Stimulated activated CD4-positive, alpha-beta T cell treated with anti-CD3 and anti-CD28 coated beads, Interleukin-12 subunit alpha, Interleukin-12 subunit beta, amount 100 ng/mL, for 48 hours (primary cell): Measurements from ENCODE around the gene SLFN12L.
"Not testable (repeated sequence)": the region's sequence is repeated elsewhere in the genome, so short reads cannot be mapped to it uniquely, and the experiment has no call there.

Experiments used
- DNase-seq, 3 donors: peaks; one replicate each; pipeline ENCODE4 v3.0.0-alpha.2; 2020; ENCODE audit warnings: low read depth in 2 of 3, low spot score in 1 of 3

SLFN12L gene

DNA sequence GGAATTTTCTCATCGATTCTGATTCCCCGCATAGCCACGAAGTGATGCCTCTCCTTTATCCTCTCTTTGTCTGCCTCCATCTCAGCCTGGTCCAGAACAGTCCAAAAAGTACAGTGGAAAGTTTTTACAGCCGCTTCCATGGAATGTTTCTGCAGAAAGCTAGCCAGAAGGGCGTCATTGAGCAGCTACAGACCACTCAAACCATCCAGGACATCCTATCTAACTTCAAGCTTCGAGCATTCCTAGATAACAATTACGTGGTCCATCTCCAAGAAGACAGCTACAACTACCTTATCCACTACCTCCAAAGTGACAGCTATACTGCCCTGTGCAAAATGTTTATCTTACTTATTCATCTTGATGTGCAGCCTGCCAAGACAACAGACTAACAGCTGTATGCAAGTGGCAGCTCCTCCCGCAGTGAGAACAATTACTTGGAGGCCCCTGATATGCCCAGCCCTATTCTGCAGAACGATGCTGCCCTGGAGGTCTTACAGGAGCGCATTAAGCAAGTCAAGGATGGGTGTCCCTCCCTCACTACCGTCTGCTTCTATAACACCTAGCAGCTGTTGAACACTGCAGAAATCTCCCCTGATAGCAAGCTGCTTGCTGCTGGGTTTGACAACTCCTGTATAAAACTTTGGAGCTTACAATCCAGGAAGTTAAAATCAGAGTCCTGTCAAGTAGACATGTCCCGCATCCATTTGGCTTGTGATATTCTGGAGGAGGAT lies 38.9 kb downstream of the SLFN12L start:
- DNase-seq, result no peak

DNA sequence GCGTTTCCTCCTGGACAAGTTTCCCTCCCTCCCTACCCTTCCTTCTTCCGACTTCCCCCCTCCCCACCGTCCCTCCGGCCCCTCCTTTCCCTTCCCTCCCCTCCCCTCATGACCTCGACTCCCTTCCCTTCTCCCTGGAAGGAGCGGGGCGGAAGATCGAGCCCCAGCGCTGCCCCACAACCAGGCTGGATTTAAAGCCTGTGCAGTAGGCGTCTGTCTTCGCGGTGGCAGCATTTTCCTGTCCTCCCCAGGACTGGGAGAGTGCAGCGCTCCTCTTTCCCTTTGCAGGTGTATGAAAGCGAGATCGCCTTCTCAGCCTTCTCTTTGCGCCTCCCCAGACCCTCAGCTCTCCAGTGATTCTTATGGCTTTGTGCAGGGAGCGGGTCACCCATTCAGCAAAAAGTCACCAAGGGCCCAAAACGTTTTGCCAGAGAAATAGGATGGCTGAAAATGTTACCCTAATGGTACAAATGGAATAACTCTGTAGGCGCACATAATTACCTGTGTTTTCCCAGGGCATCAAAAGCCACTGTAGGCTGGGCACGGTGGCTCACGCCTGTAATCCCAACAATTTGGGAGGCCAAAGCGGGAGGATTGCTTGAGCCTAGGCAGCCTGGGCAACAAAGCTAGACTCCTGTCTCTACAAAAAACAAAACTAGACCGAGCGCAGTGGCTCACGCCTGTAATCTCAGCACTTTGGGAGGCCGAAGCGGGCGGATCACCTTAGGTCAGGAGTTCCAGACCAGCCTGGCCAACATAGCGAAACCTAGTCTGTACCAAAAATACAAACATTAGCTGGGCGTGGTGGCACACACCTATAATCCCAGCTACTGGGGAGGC lies 40.8 kb downstream of the SLFN12L start:
- DNase-seq, result no peak

DNA sequence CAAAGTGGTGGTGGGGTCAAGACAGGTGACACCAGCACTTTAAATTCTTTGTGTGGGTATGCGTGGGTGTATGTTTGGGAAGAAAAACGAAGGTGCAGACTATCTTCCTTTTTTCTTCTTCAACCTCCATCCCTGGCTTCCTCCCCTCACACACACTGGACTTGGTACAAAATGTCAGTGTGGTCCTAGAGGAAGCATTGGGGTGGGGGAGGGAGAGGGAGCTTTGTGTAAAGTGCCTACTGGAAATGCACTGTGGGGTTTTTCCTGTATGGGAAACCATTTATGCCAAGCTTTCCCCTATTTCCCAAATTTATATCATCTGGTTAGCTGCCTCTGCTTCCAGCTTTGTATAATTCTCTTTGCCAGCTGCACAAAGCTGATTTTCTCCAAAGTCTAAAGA lies 44.4 kb downstream of the SLFN12L start:
- no peak for DNase-seq

DNA sequence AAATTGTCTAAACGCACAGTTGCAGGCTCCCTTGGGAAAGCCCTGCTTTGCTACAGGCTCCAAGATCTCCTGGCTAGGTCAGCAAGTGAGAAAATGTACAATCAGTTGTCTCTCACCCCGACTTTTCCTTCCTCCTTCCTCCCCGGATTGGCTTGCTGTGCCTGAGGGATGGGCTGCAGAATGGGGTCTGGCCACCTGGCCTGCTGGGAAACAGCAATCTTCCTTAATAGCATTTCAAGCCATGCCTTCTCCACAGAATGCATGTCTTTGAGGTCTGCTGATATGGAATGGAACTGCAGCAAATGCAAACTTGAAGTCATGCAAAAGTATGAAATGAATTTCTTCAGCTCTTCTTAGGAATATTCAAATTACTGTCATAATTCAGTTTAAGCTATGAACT lies 46.1 kb downstream of the SLFN12L start:
- no peak for DNase-seq

DNA sequence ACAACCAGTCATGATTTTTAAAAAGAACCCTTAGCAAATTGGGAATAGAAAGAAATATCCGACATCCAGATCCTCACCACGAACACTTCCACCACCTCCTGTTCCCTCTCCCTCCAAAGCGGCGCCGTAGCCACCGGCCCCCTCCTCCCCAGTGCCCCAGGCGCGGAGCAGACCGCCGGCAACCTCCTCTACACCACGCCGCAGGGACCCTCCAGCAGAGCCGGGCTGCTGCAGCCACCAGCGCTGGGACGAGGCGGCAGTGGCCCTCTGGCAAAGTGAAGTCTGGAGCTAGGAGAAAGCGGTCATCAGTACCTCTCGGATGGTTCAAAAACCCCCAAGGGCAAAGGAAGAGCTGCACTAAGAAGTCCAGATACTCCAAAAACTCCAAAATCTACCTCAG lies 47.5 kb downstream of the SLFN12L start:
- DNase-seq, result no peak

DNA sequence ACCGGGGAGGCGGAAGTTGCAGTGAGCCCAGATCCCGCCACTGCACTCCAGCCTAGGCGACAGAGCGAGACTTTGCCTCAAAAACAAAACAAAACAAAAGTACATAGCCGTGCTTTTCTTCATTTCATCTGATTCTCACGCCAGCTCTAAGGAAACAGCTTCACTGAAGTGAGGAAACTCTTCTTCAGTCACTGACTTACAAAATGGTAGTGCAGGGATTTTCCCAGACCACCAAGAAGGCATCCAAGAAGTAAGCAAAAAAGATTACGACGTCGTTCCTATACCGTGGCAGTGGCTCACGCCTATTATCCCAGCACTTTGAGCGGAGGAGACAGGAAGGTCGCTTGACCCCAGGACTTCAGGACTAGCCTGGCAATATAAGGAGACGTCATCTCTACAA lies 48.5 kb downstream of the SLFN12L start:
- DNase-seq, result no peak

DNA sequence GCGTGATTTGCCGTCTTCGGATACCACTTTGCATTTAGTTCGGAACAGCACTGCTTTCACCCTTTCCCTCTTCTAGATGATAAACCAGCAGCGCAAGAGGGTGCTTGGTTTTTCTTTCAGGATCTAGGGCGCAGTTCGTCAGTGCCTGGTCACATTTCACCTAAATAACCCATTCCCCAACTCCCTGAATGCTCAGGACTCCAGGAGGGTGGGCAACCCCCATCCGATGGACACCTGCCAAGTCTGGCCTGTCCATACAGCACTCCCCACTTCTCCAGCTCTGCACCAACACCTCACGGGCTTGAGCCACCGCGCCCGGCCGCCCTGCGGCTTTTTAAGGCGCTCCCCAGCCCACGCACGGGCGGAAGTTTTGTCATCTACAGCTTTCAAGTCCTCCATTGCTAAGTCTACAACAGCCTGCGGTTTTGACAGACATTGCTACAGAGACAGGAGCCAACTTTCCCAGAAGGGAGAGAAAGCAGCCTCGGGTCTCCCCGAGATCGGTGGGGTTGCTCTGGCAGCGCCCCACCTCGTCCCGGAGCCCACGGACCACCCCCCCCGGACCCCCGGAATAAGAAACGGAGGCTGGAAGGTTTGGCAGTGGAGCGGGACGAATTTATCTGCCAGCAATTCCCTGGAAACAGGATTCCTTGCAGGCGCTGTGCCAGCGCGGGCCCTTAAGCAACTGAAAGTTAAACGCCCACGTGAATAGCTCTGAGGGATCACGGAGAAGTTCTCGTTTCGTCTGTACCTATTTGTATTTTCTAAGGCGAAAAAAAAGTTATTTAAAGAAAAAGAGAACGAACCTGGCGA lies 50.4 kb downstream of the SLFN12L start:
- peak; percentile 71 to 81 (median 78) for DNase-seq

DNA sequence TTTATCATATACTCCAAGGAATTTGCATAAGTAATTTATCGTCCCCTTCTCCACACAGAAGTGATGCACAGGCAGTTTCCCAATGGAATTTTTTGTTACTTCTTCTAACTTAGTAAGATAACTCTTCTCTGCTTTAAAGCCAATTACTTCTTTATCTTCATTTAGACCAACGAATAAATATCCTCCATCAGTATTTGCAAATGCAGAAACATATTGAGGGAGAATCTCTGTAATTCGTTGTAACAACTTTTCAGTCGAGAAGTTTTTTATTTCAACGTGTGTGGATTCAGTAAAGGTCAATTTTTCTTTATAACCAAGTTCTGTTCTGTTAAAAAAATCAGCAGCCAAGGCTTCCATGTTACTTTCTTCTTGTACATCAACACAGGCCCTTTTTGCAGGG lies 58.2 kb downstream of the SLFN12L start:
- DNase-seq, result no peak

DNA sequence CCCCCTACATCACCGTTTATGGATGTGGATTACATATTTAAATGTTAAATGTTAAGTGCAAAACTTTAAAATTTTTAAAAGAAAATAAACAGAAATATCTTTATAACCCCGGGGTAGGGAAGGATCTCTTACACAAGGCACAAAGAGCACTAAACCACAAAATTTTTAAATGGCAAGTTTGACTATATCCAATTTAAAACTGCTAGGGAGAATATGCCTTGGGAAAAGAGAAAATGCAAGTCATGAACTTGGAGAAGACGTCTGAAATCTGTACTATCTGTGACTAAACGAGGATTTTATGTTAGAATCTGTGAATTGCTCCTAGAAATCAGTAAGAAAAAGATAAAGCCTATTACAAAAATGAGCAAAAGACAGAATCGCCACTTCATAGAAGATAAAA lies 60.2 kb downstream of the SLFN12L start:
- no peak for DNase-seq

DNA sequence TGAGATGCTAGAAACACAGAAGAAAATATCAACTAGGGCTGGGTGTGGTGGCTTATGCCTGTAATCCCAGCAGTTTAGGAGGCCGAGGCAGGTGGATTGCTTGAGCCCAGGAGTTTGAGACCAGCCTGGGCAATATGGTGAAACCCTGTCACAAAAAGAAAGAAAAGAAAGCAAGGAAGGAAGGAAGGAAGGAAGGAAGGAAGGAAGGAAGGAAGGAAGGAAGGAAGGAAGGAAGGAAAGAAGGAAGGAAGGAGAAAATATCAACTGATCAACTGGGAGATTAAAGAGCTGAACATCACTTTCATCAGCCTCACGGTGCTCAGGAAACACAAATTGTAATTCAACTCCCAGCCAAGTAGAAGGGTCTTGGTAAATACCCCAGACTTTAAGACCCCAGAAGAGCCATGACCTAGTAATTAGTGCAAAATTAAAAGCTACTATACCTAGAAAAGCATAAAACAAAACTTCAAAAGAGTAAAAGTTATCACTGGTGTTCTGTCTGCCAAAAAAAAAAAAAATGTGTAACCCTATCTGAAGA lies 61.1 kb downstream of the SLFN12L start:
- no peak for DNase-seq

DNA sequence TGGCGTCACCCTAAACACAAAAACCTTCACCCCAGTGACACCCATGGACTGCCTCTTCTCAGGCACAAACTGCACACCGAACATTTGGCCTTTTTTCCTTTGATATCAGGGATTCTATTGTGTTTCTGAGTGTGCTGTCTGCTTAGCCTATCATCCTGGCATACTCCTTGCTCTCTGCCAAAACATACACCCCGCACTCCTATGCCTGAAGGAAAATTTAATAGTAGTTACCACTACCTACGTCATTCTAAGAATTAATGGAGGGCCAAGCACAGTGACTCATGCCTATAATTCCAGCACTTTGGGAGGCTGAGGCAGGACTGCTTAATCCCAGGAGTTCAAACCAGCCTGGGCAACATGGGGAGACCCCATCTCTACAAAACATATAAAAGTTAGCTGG lies 69.0 kb downstream of the SLFN12L start:
- no peak for DNase-seq

DNA sequence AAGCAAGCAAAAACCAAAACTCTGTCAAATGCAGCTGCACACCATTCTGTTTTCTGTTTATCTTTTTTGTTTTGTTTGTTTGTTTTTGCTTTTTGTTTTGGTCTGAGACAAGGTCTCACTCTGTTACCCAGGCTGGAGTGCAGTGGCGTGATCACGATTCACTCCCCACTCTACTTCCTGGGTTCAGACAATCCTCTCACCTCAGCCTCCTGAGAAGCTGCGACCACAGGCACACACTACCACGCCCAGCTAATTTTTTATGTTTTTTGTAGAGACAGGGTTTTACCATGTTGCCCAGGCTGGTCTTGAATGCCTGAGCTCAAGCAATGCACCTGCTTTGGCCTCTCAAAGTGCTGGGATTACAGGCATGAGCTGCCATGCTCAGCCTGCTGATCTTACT lies 69.7 kb downstream of the SLFN12L start:
- DNase-seq, result no peak

DNA sequence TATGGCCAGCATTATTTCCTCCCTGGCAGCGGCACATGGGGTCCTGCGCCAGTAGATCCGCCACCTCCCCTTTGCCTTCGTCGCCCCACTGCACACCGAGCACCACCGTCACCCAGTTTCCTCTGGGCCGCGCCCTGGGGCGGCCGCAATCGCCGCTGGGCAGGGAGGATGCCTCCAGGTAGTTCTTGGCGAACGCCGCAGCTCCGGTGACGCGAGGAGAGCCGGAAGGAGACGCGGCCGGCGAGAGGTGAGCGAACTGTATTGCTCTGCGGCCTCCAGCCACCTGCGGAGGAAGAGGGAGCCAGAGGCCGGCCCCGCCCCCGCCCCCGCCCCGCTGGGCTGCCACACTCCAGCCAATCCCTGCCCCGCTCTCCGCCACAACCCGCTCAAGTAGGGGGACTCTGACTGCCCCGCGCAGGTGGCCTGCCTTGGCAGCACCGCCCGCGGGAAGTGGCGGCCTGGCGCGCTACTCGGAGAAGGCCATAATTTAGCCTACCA lies 77.1 kb downstream of the SLFN12L start:
- peak; percentile 5 to 36 (median 17) for DNase-seq

DNA sequence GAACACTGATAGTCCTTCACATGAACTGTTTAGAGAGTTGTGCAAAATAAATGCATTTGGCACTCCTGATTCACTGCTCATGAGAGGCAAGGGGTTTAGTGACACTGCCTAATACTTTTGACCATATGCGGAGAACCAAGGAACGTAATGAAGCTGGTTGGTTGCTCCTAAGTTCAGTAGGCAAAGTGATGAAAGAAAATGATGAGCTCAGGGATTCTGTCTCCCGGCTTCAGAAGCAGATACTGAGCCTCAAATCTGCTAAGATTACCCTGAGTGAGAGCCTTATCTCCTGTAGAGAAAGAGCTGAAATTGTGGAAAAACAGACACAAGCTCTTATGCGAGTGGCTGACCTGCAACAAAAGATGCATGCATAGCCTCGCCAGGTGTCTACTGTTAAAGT lies 83.4 kb downstream of the SLFN12L start:
- not testable (repeated sequence) for DNase-seq

DNA sequence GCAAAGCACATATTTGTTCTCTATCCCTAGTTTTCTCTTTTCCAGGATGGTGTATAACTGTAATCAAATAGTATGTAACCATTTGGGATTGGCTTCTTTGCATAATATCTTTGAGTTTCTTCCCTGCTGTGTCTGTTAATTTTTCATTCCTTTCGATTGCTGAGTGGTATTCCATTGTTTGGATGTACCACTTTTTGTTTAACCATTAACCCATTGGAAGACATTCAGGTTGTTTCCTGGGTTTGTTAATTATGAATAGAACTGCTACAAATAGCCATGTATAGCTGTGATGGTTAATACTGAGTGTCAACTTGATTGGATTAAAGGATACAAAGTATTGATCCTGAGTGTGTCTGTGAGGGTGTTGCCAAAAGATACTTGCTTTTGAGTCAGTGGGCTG lies 84.3 kb downstream of the SLFN12L start:
- no peak for DNase-seq

DNA sequence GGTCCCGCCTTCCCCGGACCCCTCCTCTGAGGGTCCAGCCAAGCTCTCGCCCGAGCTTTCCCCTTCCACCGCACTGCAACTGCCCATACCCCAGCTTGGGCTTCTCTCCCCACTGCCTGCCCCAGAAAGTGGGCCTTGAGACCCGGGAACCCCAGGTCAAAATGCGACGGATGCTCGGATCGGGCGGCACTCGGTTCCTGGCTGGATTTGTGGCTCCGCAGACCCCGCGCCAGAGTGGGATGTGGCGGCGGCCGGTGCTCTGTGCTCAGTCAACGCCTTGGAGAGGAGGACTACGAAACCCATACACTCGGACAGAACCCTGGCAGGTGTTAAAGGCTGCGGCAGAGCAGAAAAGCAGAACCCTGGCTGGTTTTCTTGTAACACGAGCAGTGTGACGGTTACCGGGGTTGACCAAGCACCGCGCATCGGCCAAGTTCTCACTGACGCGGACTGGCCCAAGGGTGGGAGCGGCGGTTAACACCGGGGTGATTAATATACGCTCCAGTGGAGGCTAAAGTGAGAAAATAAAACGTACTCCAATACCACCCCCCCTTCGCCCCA lies 88.0 kb downstream of the SLFN12L start:
- no peak for DNase-seq

DNA sequence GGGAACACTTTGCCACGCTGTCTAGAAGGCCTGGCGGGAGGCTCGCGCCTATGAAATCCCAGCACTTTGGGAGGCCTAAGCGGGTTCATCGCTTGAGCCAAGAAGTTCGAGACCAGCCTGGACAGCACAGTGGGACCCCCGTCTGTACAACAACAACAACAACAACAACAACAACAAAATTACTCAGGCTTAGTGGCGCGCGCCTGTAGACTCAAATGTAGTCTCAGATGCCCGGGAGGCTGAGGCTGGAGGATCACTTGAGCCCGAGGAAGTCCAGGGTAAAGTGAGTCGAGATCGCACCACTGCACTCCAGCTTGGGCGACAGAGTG lies 88.6 kb downstream of the SLFN12L start:
- no peak for DNase-seq

DNA sequence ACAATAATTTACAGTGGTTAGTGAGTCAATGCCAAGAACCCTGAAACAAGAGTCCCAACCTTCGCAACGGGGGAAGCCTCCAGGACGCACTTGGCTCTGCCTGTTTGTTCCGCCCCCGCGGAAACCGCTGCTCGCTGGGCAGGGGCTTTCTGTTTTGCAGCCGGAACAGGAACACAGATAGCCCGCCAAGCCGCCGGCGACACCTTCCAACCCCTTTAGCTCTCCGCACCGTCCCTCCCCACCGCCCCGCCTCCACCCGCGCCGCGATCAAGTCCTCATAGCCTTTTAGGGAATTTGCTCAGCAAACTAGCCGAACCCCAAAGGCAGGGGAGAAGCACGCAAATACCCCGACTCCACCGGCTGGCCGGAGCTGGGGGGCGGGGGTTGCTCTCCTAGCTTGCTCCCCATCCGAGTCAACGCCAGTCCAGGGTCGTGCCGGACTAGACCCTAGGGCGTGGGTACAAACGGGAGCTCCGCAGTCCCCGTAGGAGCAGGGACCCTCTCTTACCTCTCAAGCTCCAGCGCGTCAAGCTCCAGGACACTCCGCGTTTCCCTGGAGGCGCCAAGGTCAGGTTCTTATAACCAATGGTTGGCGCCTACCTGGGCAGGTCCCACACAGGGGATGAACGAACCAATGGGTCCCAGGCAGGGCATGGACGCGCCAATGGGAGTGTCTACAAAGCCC lies 89.1 kb downstream of the SLFN12L start, which contains the start of gene SLFN13:
Gene SLFN13 (minus strand): TSS at position 553 of the 685 bp plus-strand sequence. CDS start 3,086 bp downstream, outside the sequence.
- peak; percentile 90 to 92 (median 91) for DNase-seq

DNA sequence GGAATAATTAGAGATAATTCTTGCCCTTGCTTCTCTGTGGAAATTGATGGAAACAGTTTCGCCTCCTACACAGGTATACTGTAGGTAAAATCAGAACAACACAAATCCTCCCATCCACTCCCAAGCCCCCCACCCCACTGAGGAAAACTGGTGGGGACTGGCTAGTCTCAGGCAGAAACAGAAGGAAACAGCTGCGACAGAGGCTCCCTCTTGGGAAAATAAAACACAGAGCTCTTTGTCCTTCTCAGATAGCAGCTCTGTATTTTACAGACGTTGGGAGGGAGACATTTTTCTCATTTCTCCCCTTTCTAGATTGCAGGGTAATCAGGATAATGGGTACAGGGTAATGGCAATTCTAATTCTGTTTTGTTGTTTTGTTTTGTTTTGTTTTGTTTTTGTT lies 90.0 kb downstream of the SLFN12L start:
- no peak for DNase-seq

DNA sequence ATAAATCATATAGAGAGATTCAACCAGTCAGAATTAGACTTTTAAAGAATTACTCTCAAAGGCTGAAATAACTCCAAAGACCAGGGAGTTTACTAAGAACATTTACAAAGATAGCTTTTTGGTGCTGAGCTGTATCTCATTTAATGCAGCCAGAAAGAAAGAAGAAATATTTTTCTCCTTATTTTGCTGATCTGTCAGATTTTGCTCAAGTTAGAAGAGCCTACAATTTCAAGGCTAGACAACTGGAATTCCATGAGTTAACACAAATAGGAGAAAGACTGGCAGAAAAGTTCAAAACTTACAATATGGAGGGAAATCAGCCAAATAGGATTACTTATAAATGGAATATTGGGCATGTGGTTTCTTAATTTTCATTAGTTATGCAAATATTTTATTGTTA lies 99.0 kb downstream of the SLFN12L start:
- no peak for DNase-seq
